GM12801 (cell line): ENCODE data around the gene RHEB.

Experiments
- TF ChIP-seq, protein P1 (sequence below): IDR thresholded peaks from one replicate; pipeline ENCODE4 v1.5.1; 2011; ENCODE audit warnings: control low read depth; ENCODE audit not compliant: insufficient read length; ENCODE audit errors: extremely low read depth

The RHEB gene

DNA sequence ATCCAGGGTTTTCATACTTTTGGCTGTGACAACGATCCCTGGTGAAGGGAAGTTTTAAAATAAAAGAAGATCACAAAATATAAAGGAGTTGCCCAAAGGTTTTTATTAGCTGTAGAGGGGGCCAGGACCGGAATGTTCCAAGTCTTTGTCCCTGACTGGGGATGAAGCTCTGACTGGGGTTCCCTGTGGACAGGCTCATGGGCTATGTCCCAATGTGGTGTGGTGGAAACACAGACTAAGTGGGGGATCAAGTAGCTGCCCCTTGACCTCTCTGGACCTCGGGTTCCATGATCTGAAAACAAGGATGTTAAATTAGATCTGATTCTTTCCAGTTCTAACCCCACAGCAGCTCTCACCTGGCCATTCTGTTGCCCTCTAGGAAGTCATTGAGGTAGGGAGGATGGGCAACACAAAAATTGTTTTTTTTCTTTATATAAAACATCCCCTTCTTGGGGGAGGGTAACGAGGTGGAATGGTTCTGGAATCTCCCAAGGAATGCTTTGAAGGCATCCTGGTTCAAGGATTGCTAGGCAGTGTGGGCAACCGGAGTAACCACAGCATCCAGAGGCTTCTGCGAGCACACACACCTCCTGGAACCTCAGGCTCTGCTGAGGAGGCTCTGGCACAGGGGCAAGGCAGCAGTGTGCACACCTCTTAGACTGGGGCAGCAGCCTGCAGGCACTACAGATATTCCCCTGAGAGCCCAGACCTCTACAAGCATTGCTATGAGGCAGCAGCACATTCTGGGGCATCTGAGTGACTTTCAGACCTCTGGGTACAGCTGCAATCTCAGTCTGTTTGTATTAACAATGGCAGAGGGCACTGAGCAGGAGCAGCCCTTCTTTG, 58.4 kb downstream of the RHEB start:
- TF ChIP-seq, protein P1, sequence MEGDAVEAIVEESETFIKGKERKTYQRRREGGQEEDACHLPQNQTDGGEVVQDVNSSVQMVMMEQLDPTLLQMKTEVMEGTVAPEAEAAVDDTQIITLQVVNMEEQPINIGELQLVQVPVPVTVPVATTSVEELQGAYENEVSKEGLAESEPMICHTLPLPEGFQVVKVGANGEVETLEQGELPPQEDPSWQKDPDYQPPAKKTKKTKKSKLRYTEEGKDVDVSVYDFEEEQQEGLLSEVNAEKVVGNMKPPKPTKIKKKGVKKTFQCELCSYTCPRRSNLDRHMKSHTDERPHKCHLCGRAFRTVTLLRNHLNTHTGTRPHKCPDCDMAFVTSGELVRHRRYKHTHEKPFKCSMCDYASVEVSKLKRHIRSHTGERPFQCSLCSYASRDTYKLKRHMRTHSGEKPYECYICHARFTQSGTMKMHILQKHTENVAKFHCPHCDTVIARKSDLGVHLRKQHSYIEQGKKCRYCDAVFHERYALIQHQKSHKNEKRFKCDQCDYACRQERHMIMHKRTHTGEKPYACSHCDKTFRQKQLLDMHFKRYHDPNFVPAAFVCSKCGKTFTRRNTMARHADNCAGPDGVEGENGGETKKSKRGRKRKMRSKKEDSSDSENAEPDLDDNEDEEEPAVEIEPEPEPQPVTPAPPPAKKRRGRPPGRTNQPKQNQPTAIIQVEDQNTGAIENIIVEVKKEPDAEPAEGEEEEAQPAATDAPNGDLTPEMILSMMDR = no peak

DNA sequence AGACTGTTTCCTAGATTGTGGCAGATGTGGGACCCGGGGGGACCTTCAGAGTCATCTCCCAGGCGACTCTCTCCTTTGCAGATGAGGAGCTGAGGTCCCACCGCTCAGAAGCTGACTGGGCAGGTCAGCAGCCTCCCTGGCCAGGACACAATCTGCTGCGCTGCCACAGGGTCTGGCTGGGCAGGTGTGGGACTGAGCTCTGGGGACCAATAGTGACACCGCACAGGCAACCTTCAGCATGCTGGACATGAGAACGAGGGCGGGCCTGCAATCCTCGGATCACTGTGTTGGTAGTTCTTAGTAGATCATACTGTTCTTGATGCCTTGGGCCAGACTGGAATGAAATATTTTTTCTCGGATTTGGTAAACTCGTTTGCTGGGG, 59.2 kb downstream of the RHEB start:
- TF ChIP-seq, protein P1 = no peak

DNA sequence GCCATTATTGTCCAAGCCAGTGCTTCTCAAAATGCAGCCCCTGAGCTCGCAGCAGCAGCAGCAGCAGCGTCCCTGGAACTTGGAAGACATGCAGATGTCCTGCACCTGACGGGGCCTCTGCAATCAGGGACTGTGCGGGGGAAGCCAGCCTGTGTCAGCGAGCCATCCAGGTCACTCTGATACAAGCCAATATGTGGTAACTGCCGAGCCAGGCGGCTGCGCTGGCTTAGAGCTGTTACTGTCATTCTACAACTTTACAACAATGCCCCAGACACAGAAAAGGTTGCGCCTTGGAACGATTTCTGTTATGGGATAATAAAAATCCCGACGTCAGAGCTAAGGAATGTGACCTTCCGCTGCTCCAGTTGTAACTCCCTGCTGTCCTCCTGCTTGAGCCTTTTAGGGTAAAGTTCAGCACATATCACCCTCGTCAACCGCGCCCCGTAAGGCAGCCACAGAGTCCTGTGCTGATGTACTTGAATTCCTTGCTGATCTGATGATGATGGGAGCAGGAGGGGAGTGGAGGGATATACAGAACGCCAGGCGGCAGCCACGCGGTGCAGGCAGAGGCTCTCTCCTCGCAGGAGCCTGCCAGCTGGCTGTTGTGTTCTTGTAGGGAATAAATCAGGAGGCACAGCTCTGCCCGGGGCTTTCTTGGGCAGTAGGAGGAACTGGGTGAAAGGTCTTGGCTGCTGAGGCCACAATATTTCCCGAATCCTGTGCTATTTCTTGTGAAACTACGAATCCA, 59.8 kb downstream of the RHEB start:
- TF ChIP-seq, protein P1 = no peak

DNA sequence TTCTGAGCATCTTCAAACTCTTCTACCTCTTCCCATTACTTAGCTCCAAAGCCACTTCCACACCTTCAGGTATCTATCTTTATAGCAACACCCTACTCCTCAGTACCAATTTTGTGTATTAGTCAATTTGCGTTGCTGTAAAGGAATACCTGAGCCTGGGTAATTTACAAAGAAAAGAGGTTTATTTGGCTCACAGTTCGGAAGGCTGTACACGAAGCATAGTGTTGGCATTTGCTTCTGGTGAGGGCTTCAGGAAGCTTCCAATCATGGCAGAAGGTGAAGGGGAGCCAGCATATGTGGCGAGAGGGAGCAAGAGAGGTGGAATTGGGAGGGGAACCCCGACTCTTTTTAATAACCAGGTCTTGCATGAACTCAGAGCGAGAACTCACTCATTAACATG, 62.2 kb downstream of the RHEB start:
- TF ChIP-seq, protein P1 = no peak

DNA sequence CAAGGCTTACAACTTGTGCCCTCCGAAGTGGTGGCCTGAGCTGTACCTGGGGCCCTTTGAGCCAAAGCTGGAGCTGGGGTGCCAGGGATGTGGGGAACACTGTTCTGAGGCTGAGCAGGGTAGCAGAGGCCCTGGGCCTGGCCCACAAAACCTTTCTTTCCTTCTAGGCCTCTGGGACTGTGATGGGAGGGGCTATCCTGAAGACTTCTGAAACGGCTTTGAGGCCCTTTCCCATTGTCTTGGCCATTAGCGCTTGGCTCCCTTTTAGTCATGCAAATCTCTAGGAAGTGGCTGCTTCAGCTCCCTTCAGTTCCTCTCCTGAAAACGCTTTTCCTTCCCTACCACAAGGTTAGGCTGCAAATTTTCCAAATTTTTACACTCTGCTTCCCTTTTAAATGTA, 62.9 kb downstream of the RHEB start:
- TF ChIP-seq, protein P1 = no peak

DNA sequence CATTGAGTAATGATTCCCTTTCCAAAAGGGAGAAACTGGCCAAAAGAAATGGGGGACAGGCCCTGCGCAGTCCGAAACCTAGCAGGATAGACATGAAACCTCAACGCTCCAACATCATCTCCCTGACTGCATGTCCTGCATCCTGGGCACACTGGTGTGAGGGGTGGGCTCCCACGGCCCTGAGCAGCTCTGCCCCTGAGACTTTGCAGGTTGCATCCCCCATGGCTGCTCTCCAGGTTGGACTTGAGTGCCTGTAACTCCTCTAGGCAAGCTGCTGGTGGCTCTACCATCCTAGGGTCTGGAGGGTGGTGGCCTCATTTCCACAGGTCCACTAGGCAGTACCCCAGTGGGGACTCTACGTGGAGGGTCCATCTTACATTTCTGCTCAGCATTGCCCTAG, 63.4 kb downstream of the RHEB start:
- TF ChIP-seq, protein P1 = no peak

DNA sequence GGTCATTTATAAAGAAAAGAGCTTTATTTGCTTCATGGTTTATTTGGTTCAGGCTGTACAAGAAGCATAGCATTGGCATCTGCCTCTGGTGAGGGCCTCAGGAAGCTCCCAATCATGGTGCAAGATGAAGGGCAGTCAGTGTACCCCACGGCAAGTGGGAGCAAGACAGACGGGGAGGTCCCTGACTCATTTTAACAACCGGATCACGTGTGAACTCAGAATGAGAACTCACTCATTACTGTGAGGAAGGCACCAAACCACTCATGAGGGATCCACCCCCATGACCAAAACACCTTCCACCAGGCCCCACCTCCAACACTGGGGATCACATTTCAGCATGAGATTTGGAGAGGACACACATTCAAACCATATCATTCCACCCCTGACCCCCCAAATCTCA, 64.0 kb downstream of the RHEB start:
- TF ChIP-seq, protein P1 = no peak
